ENCODE measurements around the gene DNAAF5.

DNAAF5 gene

GRCh38 chr7:832968-833424 lies 106.5 kb downstream of the DNAAF5 start:
- H3K36me3 ChIP-seq (ENCODE audit: control insufficient read depth, insufficient read depth, low read length), result peaks cover 5% of the 10 kb centered on the region
- no peak overlapping the region for H3K4me3 ChIP-seq (ENCODE audit: low read length)

GRCh38 chr7:833601-834258 lies 107.2 kb downstream of the DNAAF5 start:
- Histone ChIP-seq H3K56ac (ENCODE audit: low read length) (no peak overlapping the region), H2BK5ac (ENCODE audit: low read length) (no peak overlapping the region), H4K8ac (ENCODE audit: low read depth, low read length) (no peak overlapping the region), H3K36me3 (ENCODE audit: control insufficient read depth, insufficient read depth, low read length) (peaks cover 5% of the 10 kb centered on the region), H3K4me1 (ENCODE audit: control insufficient read depth, low read depth, low read length) (no peaks in the 10 kb centered on the region), H2BK120ac (ENCODE audit: low read depth, low read length) (no peak overlapping the region), H3K18ac (ENCODE audit: low read length) (no peak overlapping the region), H2AK5ac (ENCODE audit: low read length) (no peak overlapping the region), H3K9ac (ENCODE audit: low read length) (no peak overlapping the region), H3K27me3 (ENCODE audit: insufficient read depth, low read length, poor library complexity) (no peaks in the 10 kb centered on the region), H3K79me2 (ENCODE audit: control insufficient read depth, insufficient read depth, low read length) (peaks cover 61% of the 10 kb centered on the region), H3K4ac (ENCODE audit: low read depth, low read length) (no peak overlapping the region), H3K27ac (ENCODE audit: low read depth, low read length) (no peak overlapping the region), H3K4me2 (ENCODE audit: low read length) (no peak overlapping the region), H2BK15ac (replicated peaks; ENCODE audit: low read depth) (no peak overlapping the region), H3K23ac (ENCODE audit: low read length) (no peak overlapping the region), H4K5ac (ENCODE audit: low read length) (no peak overlapping the region), H3K4me3 (ENCODE audit: low read length) (no peak overlapping the region), H3K79me1 (ENCODE audit: low read length) (peaks cover 28% of the 10 kb centered on the region)
- WGBS (ENCODE audit: extremely low coverage, insufficient coverage, low lambda C conversion rate), result no CpG with 5 or more reads among the region's 8 CpGs
- no peak for DNase-seq

More at GRCh38 chr7:832968-833424, 106.5 kb downstream of the DNAAF5 start:
- Histone ChIP-seq H3K79me1 (ENCODE audit: low read length) (peaks cover 31% of the 10 kb centered on the region), H3K4me2 (ENCODE audit: low read length) (no peak overlapping the region), H4K8ac (ENCODE audit: low read depth, low read length) (no peak overlapping the region), H4K5ac (ENCODE audit: low read length) (no peak overlapping the region), H3K27ac (ENCODE audit: low read depth, low read length) (no peak overlapping the region), H2BK5ac (ENCODE audit: low read length) (no peak overlapping the region), H2BK15ac (replicated peaks; ENCODE audit: low read depth) (no peak overlapping the region), H3K18ac (ENCODE audit: low read length) (no peak overlapping the region), H3K56ac (ENCODE audit: low read length) (no peak overlapping the region), H3K27me3 (ENCODE audit: insufficient read depth, low read length, poor library complexity) (no peaks in the 10 kb centered on the region), H3K9ac (ENCODE audit: low read length) (no peak overlapping the region), H3K23ac (ENCODE audit: low read length) (no peak overlapping the region), H3K79me2 (ENCODE audit: control insufficient read depth, insufficient read depth, low read length) (peaks cover 66% of the 10 kb centered on the region), H2AK5ac (ENCODE audit: low read length) (no peak overlapping the region), H3K4me1 (ENCODE audit: control insufficient read depth, low read depth, low read length) (no peaks in the 10 kb centered on the region), H3K4ac (ENCODE audit: low read depth, low read length) (no peak overlapping the region), H2BK120ac (ENCODE audit: low read depth, low read length) (no peak overlapping the region)
- DNase-seq, result no peak
- WGBS (ENCODE audit: extremely low coverage, insufficient coverage, low lambda C conversion rate), result no CpG with 5 or more reads among the region's 15 CpGs

GRCh38 chr7:834277-834676 lies 107.8 kb downstream of the DNAAF5 start:
- Histone ChIP-seq H3K4me1 (ENCODE audit: control insufficient read depth, low read depth, low read length) (no peaks in the 10 kb centered on the region), H3K9ac (ENCODE audit: low read length) (no peak overlapping the region), H2AK5ac (ENCODE audit: low read length) (no peak overlapping the region), H3K18ac (ENCODE audit: low read length) (no peak overlapping the region), H3K27ac (ENCODE audit: low read depth, low read length) (no peak overlapping the region), H4K8ac (ENCODE audit: low read depth, low read length) (no peak overlapping the region), H3K4ac (ENCODE audit: low read depth, low read length) (no peak overlapping the region), H3K27me3 (ENCODE audit: insufficient read depth, low read length, poor library complexity) (no peaks in the 10 kb centered on the region), H3K79me2 (ENCODE audit: control insufficient read depth, insufficient read depth, low read length) (peaks cover 56% of the 10 kb centered on the region), H3K56ac (ENCODE audit: low read length) (no peak overlapping the region), H3K79me1 (ENCODE audit: low read length) (peaks cover 29% of the 10 kb centered on the region), H3K4me3 (ENCODE audit: low read length) (no peak overlapping the region), H2BK5ac (ENCODE audit: low read length) (no peak overlapping the region), H4K5ac (ENCODE audit: low read length) (no peak overlapping the region), H3K36me3 (ENCODE audit: control insufficient read depth, insufficient read depth, low read length) (peaks cover 8% of the 10 kb centered on the region), H3K4me2 (ENCODE audit: low read length) (no peak overlapping the region), H2BK120ac (ENCODE audit: low read depth, low read length) (no peak overlapping the region), H2BK15ac (replicated peaks; ENCODE audit: low read depth) (no peak overlapping the region), H3K23ac (ENCODE audit: low read length) (no peak overlapping the region)
- no peak for DNase-seq
- no CpG with 5 or more reads among the region's 12 CpGs for WGBS (ENCODE audit: extremely low coverage, insufficient coverage, low lambda C conversion rate)

GRCh38 chr7:835021-835420 lies 108.5 kb downstream of the DNAAF5 start:
- Histone ChIP-seq H2BK5ac (ENCODE audit: low read length) (no peak overlapping the region), H3K18ac (ENCODE audit: low read length) (no peak overlapping the region), H3K4ac (ENCODE audit: low read depth, low read length) (no peak overlapping the region), H4K8ac (ENCODE audit: low read depth, low read length) (no peak overlapping the region), H2BK15ac (replicated peaks; ENCODE audit: low read depth) (no peak overlapping the region), H3K79me1 (ENCODE audit: low read length) (peaks cover 29% of the 10 kb centered on the region), H3K27me3 (ENCODE audit: insufficient read depth, low read length, poor library complexity) (no peaks in the 10 kb centered on the region), H4K5ac (ENCODE audit: low read length) (no peak overlapping the region), H2AK5ac (ENCODE audit: low read length) (no peak overlapping the region), H3K9ac (ENCODE audit: low read length) (no peak overlapping the region), H3K79me2 (ENCODE audit: control insufficient read depth, insufficient read depth, low read length) (peaks cover 54% of the 10 kb centered on the region), H3K4me1 (ENCODE audit: control insufficient read depth, low read depth, low read length) (no peaks in the 10 kb centered on the region), H3K4me3 (ENCODE audit: low read length) (no peak overlapping the region), H2BK120ac (ENCODE audit: low read depth, low read length) (no peak overlapping the region), H3K36me3 (ENCODE audit: control insufficient read depth, insufficient read depth, low read length) (peaks cover 11% of the 10 kb centered on the region), H3K4me2 (ENCODE audit: low read length) (no peak overlapping the region), H3K27ac (ENCODE audit: low read depth, low read length) (no peak overlapping the region), H3K56ac (ENCODE audit: low read length) (no peak overlapping the region), H3K23ac (ENCODE audit: low read length) (no peak overlapping the region)
- DNase-seq, result no peak
- no CpG with 5 or more reads among the region's 12 CpGs for WGBS (ENCODE audit: extremely low coverage, insufficient coverage, low lambda C conversion rate)

GRCh38 chr7:835485-836401 lies 109.2 kb downstream of the DNAAF5 start:
- no CpG with 5 or more reads among the region's 27 CpGs for WGBS (ENCODE audit: extremely low coverage, insufficient coverage, low lambda C conversion rate)
- Histone ChIP-seq H3K27me3 (ENCODE audit: insufficient read depth, low read length, poor library complexity) (no peaks in the 10 kb centered on the region), H3K4me3 (ENCODE audit: low read length) (no peak overlapping the region), H3K56ac (ENCODE audit: low read length) (no peak overlapping the region), H3K4ac (ENCODE audit: low read depth, low read length) (no peak overlapping the region), H3K27ac (ENCODE audit: low read depth, low read length) (no peak overlapping the region), H2BK5ac (ENCODE audit: low read length) (no peak overlapping the region), H3K79me1 (ENCODE audit: low read length) (peaks cover 26% of the 10 kb centered on the region), H3K4me1 (ENCODE audit: control insufficient read depth, low read depth, low read length) (no peaks in the 10 kb centered on the region), H3K36me3 (ENCODE audit: control insufficient read depth, insufficient read depth, low read length) (peaks cover 14% of the 10 kb centered on the region), H3K79me2 (ENCODE audit: control insufficient read depth, insufficient read depth, low read length) (peaks cover 47% of the 10 kb centered on the region), H2BK15ac (replicated peaks; ENCODE audit: low read depth) (no peak overlapping the region), H3K18ac (ENCODE audit: low read length) (no peak overlapping the region), H4K5ac (ENCODE audit: low read length) (no peak overlapping the region), H3K9ac (ENCODE audit: low read length) (no peak overlapping the region), H3K23ac (ENCODE audit: low read length) (no peak overlapping the region), H4K8ac (ENCODE audit: low read depth, low read length) (no peak overlapping the region), H2BK120ac (ENCODE audit: low read depth, low read length) (no peak overlapping the region), H2AK5ac (ENCODE audit: low read length) (no peak overlapping the region), H3K4me2 (ENCODE audit: low read length) (no peak overlapping the region)
- no peak for DNase-seq

Measured in mesendoderm (in vitro differentiated cells).